ENCODE measurements around the gene LPIN3.

The LPIN3 gene

GRCh38 chr20:41382791-41383305 is 42.2 kb downstream of the LPIN3 start:
- ChIA-PET POLR2A (no interaction called here), CTCF (no interaction called here)
- DNase-seq, result no peak

GRCh38 chr20:41386502-41387427 is 46.1 kb downstream of the LPIN3 start:
- Histone ChIP-seq H3K36me3 (ENCODE audit: control insufficient read depth in 4 of 4, insufficient read depth in 4 of 4, low read length in 3 of 4) (no peaks in the 10 kb centered on the region), H3K4me3 (ENCODE audit: control insufficient read depth in 1 of 7, extremely low read depth in 1 of 7, insufficient read depth in 4 of 7, low read depth in 2 of 7, low read length in 6 of 7) (no peak overlapping the region), H3K27ac (ENCODE audit: insufficient read depth in 1 of 2, low read depth in 1 of 2, low read length in 2 of 2, poor library complexity in 1 of 2, severe bottlenecking in 2 of 2) (no peak overlapping the region), H3K9me3 (ENCODE audit: control extremely low read depth in 1 of 5, control insufficient read depth in 4 of 5, insufficient read depth in 2 of 5, low read depth in 1 of 5, low read length in 4 of 5) (peaks cover 0 to 5% (median 0%) of the 10 kb centered on the region in 5 experiments), H3K4me1 (ENCODE audit: control extremely low read depth in 1 of 4, control insufficient read depth in 4 of 4, insufficient read depth in 4 of 4, low read length in 3 of 4) (no peaks in the 10 kb centered on the region), H3K27me3 (replicated peaks in 2 of 5; ENCODE audit: control insufficient read depth in 4 of 5, insufficient read depth in 5 of 5, low read length in 4 of 5) (peaks cover 0 to 23% (median 11%) of the 10 kb centered on the region in 5 experiments)
- POLR2A ChIA-PET, result no interaction called here
- no peak for DNase-seq
- CTCF ChIA-PET, result no interaction called here
- WGBS (ENCODE audit: insufficient coverage), result 94% methylated on average over 13 of the region's 14 CpGs

More at GRCh38 chr20:41382791-41383305, 42.2 kb downstream of the LPIN3 start:
- peaks cover 0 to 5% (median 0%) of the 10 kb centered on the region in 5 experiments for H3K9me3 ChIP-seq (ENCODE audit: control extremely low read depth in 1 of 5, control insufficient read depth in 4 of 5, insufficient read depth in 2 of 5, low read depth in 1 of 5, low read length in 4 of 5)
- 87% methylated on average over 7 of the region's 7 CpGs for WGBS (ENCODE audit: insufficient coverage)
- peaks cover 3 to 11% (median 4%) of the 10 kb centered on the region in 4 experiments for H3K4me1 ChIP-seq (ENCODE audit: control extremely low read depth in 1 of 4, control insufficient read depth in 4 of 4, insufficient read depth in 4 of 4, low read length in 3 of 4)
- H3K4me3 ChIP-seq (ENCODE audit: control insufficient read depth in 1 of 7, extremely low read depth in 1 of 7, insufficient read depth in 4 of 7, low read depth in 2 of 7, low read length in 6 of 7), result no peak overlapping the region
- no peaks in the 10 kb centered on the region for H3K36me3 ChIP-seq (ENCODE audit: control insufficient read depth in 4 of 4, insufficient read depth in 4 of 4, low read length in 3 of 4)
- peaks cover 0 to 49% (median 22%) of the 10 kb centered on the region in 5 experiments for H3K27me3 ChIP-seq (replicated peaks in 2 of 5; ENCODE audit: control insufficient read depth in 4 of 5, insufficient read depth in 5 of 5, low read length in 4 of 5)
- no peak overlapping the region for H3K27ac ChIP-seq (ENCODE audit: insufficient read depth in 1 of 2, low read depth in 1 of 2, low read length in 2 of 2, poor library complexity in 1 of 2, severe bottlenecking in 2 of 2)

GRCh38 chr20:41387444-41387851 is 46.8 kb downstream of the LPIN3 start:
- Histone ChIP-seq H3K9me3 (ENCODE audit: control extremely low read depth in 1 of 5, control insufficient read depth in 4 of 5, insufficient read depth in 2 of 5, low read depth in 1 of 5, low read length in 4 of 5) (peaks cover 0 to 5% (median 0%) of the 10 kb centered on the region in 5 experiments), H3K4me1 (ENCODE audit: control extremely low read depth in 1 of 4, control insufficient read depth in 4 of 4, insufficient read depth in 4 of 4, low read length in 3 of 4) (no peaks in the 10 kb centered on the region), H3K36me3 (ENCODE audit: control insufficient read depth in 4 of 4, insufficient read depth in 4 of 4, low read length in 3 of 4) (no peaks in the 10 kb centered on the region), H3K4me3 (ENCODE audit: control insufficient read depth in 1 of 7, extremely low read depth in 1 of 7, insufficient read depth in 4 of 7, low read depth in 2 of 7, low read length in 6 of 7) (no peak overlapping the region), H3K27ac (ENCODE audit: insufficient read depth in 1 of 2, low read depth in 1 of 2, low read length in 2 of 2, poor library complexity in 1 of 2, severe bottlenecking in 2 of 2) (no peak overlapping the region), H3K27me3 (replicated peaks in 2 of 5; ENCODE audit: control insufficient read depth in 4 of 5, insufficient read depth in 5 of 5, low read length in 4 of 5) (peaks cover 0 to 23% (median 11%) of the 10 kb centered on the region in 5 experiments)
- no peak for DNase-seq
- POLR2A ChIA-PET, result no interaction called here
- WGBS (ENCODE audit: insufficient coverage), result 79% methylated on average over 7 of the region's 9 CpGs
- CTCF ChIA-PET, result no interaction called here

GRCh38 chr20:41390889-41391288 is 50.3 kb downstream of the LPIN3 start:
- H3K4me1 ChIP-seq (ENCODE audit: control extremely low read depth in 1 of 4, control insufficient read depth in 4 of 4, insufficient read depth in 4 of 4, low read length in 3 of 4), result no peaks in the 10 kb centered on the region
- POLR2A ChIA-PET, result no interaction called here
- CTCF ChIA-PET, result interaction anchor here (0.8 kb wide), 1 partner anchor 51 kb away, joined by 3 read pairs; no protein-coding TSS in a partner anchor
- H3K9me3 ChIP-seq (ENCODE audit: control extremely low read depth in 1 of 5, control insufficient read depth in 4 of 5, insufficient read depth in 2 of 5, low read depth in 1 of 5, low read length in 4 of 5), result no peaks in the 10 kb centered on the region
- peaks cover 0 to 10% (median 5%) of the 10 kb centered on the region in 5 experiments for H3K27me3 ChIP-seq (replicated peaks in 2 of 5; ENCODE audit: control insufficient read depth in 4 of 5, insufficient read depth in 5 of 5, low read length in 4 of 5)
- no peaks in the 10 kb centered on the region for H3K36me3 ChIP-seq (ENCODE audit: control insufficient read depth in 4 of 4, insufficient read depth in 4 of 4, low read length in 3 of 4)
- no peak overlapping the region for H3K27ac ChIP-seq (ENCODE audit: insufficient read depth in 1 of 2, low read depth in 1 of 2, low read length in 2 of 2, poor library complexity in 1 of 2, severe bottlenecking in 2 of 2)
- no peak overlapping the region for H3K4me3 ChIP-seq (ENCODE audit: control insufficient read depth in 1 of 7, extremely low read depth in 1 of 7, insufficient read depth in 4 of 7, low read depth in 2 of 7, low read length in 6 of 7)
- no peak for DNase-seq
- WGBS (ENCODE audit: insufficient coverage), result no CpG with 5 or more reads among the region's 3 CpGs

- Histone ChIP-seq H3K9me3 (ENCODE audit: control extremely low read depth in 1 of 5, control insufficient read depth in 4 of 5, insufficient read depth in 2 of 5, low read depth in 1 of 5, low read length in 4 of 5) (no peaks in the 10 kb centered on the region), H3K27ac (ENCODE audit: insufficient read depth in 1 of 2, low read depth in 1 of 2, low read length in 2 of 2, poor library complexity in 1 of 2, severe bottlenecking in 2 of 2) (no peak overlapping the region), H3K27me3 (replicated peaks in 2 of 5; ENCODE audit: control insufficient read depth in 4 of 5, insufficient read depth in 5 of 5, low read length in 4 of 5) (peaks cover 0 to 13% (median 7%) of the 10 kb centered on the region in 5 experiments), H3K36me3 (ENCODE audit: control insufficient read depth in 4 of 4, insufficient read depth in 4 of 4, low read length in 3 of 4) (no peaks in the 10 kb centered on the region), H3K4me1 (ENCODE audit: control extremely low read depth in 1 of 4, control insufficient read depth in 4 of 4, insufficient read depth in 4 of 4, low read length in 3 of 4) (no peaks in the 10 kb centered on the region), H3K4me3 (ENCODE audit: control insufficient read depth in 1 of 7, extremely low read depth in 1 of 7, insufficient read depth in 4 of 7, low read depth in 2 of 7, low read length in 6 of 7) (no peak overlapping the region)
- WGBS (ENCODE audit: insufficient coverage), result 89% methylated on average over 10 of the region's 10 CpGs
- ChIA-PET POLR2A (no interaction called here), CTCF (no interaction called here)
- no peak for DNase-seq
Measured at GRCh38 chr20:41391587-41392001, 51.0 kb downstream of the LPIN3 start.

GRCh38 chr20:41392295-41392694 is 51.7 kb downstream of the LPIN3 start:
- Histone ChIP-seq H3K36me3 (ENCODE audit: control insufficient read depth in 4 of 4, insufficient read depth in 4 of 4, low read length in 3 of 4) (no peaks in the 10 kb centered on the region), H3K9me3 (ENCODE audit: control extremely low read depth in 1 of 5, control insufficient read depth in 4 of 5, insufficient read depth in 2 of 5, low read depth in 1 of 5, low read length in 4 of 5) (no peaks in the 10 kb centered on the region), H3K4me3 (ENCODE audit: control insufficient read depth in 1 of 7, extremely low read depth in 1 of 7, insufficient read depth in 4 of 7, low read depth in 2 of 7, low read length in 6 of 7) (no peak overlapping the region), H3K27ac (ENCODE audit: insufficient read depth in 1 of 2, low read depth in 1 of 2, low read length in 2 of 2, poor library complexity in 1 of 2, severe bottlenecking in 2 of 2) (no peak overlapping the region), H3K27me3 (replicated peaks in 2 of 5; ENCODE audit: control insufficient read depth in 4 of 5, insufficient read depth in 5 of 5, low read length in 4 of 5) (peaks cover 0 to 11% (median 7%) of the 10 kb centered on the region in 5 experiments), H3K4me1 (ENCODE audit: control extremely low read depth in 1 of 4, control insufficient read depth in 4 of 4, insufficient read depth in 4 of 4, low read length in 3 of 4) (no peaks in the 10 kb centered on the region)
- CTCF ChIA-PET, result no interaction called here
- DNase-seq, result no peak
- 86% methylated on average over 1 of the region's 1 CpG for WGBS (ENCODE audit: insufficient coverage)
- POLR2A ChIA-PET, result no interaction called here
